ENCODE measurements around the gene SRPK2.
"Not testable (repeated sequence)": the region's sequence is repeated elsewhere in the genome, so short reads cannot be mapped to it uniquely, and the experiment has no call there.

SRPK2 gene

DNA sequence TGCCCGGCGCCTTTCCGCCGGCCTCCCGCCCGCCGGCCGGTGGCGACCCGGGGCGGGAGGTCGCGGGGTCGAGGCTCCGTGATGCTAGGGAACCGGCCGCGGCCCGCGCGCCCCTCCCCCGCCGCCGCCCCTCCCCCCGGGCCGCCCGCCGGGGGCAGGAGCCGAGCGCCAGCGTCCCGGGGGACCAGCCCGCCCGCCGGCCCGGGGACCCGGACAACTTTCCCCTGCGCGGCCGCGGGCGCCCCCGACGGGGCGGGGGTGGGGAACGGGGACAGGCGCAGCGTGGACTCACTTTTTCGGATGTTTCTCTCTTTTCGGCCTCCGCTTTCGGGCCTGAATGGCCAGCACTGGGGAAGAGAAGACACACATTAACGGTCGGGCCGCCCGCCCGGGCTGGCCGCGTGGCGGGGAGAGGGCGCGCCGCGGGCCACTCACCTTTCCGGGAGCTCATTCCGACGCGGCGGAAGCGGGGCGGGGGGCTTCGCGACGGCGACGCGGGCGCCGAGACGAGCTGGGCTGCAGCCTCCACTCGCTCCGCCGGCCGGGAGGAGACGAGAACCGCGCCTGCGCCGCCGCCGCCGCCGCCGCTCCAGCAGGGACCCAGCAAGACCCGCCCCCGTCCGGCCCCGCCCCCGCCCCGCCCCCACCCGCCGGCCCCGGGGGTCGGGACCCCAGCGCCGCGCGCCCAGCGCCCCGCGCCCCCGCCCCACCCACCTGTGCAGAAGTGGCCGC is at the start of gene SRPK2:
Gene SRPK2 (minus strand): TSS at position 566 of the 732 bp plus-strand sequence.
- peak within 1 kb of the TSS; percentile 51 for H3K27ac ChIP-seq (ENCODE audit: low read depth, low read length)

GRCh38 chr7:105438254-105438653 is 49.5 kb upstream of the SRPK2 start:
- Histone ChIP-seq H3K4me1 (ENCODE audit: control insufficient read depth, insufficient read depth, low read length) (no peaks in the 10 kb centered on the region), H3K27me3 (ENCODE audit: control insufficient read depth, insufficient read depth, low read length) (no peaks in the 10 kb centered on the region), H3K27ac (ENCODE audit: low read depth, low read length) (no peak overlapping the region), H3K4me3 (ENCODE audit: low read length) (no peak overlapping the region), H3K36me3 (ENCODE audit: control insufficient read depth, insufficient read depth, low read length) (no peaks in the 10 kb centered on the region), H3K9ac (ENCODE audit: low read length) (no peak overlapping the region)

More for the DNA sequence above, at the start of gene SRPK2:
- Histone ChIP-seq H3K4me3 (ENCODE audit: low read length) (peak within 1 kb of the TSS; percentile 83), H3K4me1 (ENCODE audit: control insufficient read depth, insufficient read depth, low read length) (no peaks in the 10 kb centered on the region), H3K27me3 (ENCODE audit: control insufficient read depth, insufficient read depth, low read length) (no peaks in the 10 kb centered on the region), H3K36me3 (ENCODE audit: control insufficient read depth, insufficient read depth, low read length) (no peaks in the 10 kb centered on the region), H3K9ac (ENCODE audit: low read length) (peak within 1 kb of the TSS; percentile 40)

- not testable (repeated sequence) for H3K4me3 ChIP-seq (ENCODE audit: low read length); H3K27me3 ChIP-seq (ENCODE audit: control insufficient read depth, insufficient read depth, low read length); H3K4me1 ChIP-seq (ENCODE audit: control insufficient read depth, insufficient read depth, low read length); H3K36me3 ChIP-seq (ENCODE audit: control insufficient read depth, insufficient read depth, low read length); H3K9ac ChIP-seq (ENCODE audit: low read length); H3K27ac ChIP-seq (ENCODE audit: low read depth, low read length)
These were observed 48.6 kb upstream of the SRPK2 start for GRCh38 chr7:105437356-105437755.

- no peaks in the 10 kb centered on the region for H3K4me1 ChIP-seq (ENCODE audit: control insufficient read depth, insufficient read depth, low read length)
- no peak overlapping the region for H3K27ac ChIP-seq (ENCODE audit: low read depth, low read length)
- no peak overlapping the region for H3K9ac ChIP-seq (ENCODE audit: low read length)
These were observed 41.3 kb upstream of the SRPK2 start for GRCh38 chr7:105429746-105430612.

GRCh38 chr7:105426606-105427146 is 38.0 kb upstream of the SRPK2 start:
- Histone ChIP-seq H3K27ac (ENCODE audit: low read depth, low read length) (no peak overlapping the region), H3K4me1 (ENCODE audit: control insufficient read depth, insufficient read depth, low read length) (no peaks in the 10 kb centered on the region), H3K36me3 (ENCODE audit: control insufficient read depth, insufficient read depth, low read length) (no peaks in the 10 kb centered on the region), H3K27me3 (ENCODE audit: control insufficient read depth, insufficient read depth, low read length) (no peaks in the 10 kb centered on the region), H3K9ac (ENCODE audit: low read length) (no peak overlapping the region), H3K4me3 (ENCODE audit: low read length) (no peak overlapping the region)

More at GRCh38 chr7:105429746-105430612, 41.3 kb upstream of the SRPK2 start:
- Histone ChIP-seq H3K4me3 (ENCODE audit: low read length) (no peak overlapping the region), H3K27me3 (ENCODE audit: control insufficient read depth, insufficient read depth, low read length) (no peaks in the 10 kb centered on the region), H3K36me3 (ENCODE audit: control insufficient read depth, insufficient read depth, low read length) (no peaks in the 10 kb centered on the region)

DNA sequence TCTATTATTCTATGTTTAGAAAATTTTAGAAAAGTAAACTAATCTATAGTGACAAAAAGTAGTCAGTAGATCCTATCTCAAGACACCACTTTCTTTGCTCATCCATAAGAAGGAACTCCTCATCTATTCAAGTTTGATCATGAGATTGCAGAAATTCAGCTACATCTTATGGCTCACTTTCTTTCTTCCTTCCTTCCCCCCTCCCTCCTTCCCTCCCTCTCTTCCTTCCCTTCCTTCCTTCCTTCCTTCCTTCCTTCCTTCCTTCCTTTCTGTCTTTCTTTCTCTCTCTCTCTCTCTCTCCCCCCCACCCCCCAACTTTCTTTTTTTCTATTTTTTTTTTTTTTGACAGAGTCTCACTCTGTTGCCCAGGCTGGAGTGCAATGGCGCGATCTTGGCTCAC is 35.3 kb upstream of the SRPK2 start:
- Histone ChIP-seq H3K27me3 (ENCODE audit: control insufficient read depth, insufficient read depth, low read length) (no peaks in the 10 kb centered on the region), H3K9ac (ENCODE audit: low read length) (no peak overlapping the region), H3K36me3 (ENCODE audit: control insufficient read depth, insufficient read depth, low read length) (no peaks in the 10 kb centered on the region), H3K27ac (ENCODE audit: low read depth, low read length) (no peak overlapping the region), H3K4me1 (ENCODE audit: control insufficient read depth, insufficient read depth, low read length) (no peaks in the 10 kb centered on the region), H3K4me3 (ENCODE audit: low read length) (no peak overlapping the region)

DNA sequence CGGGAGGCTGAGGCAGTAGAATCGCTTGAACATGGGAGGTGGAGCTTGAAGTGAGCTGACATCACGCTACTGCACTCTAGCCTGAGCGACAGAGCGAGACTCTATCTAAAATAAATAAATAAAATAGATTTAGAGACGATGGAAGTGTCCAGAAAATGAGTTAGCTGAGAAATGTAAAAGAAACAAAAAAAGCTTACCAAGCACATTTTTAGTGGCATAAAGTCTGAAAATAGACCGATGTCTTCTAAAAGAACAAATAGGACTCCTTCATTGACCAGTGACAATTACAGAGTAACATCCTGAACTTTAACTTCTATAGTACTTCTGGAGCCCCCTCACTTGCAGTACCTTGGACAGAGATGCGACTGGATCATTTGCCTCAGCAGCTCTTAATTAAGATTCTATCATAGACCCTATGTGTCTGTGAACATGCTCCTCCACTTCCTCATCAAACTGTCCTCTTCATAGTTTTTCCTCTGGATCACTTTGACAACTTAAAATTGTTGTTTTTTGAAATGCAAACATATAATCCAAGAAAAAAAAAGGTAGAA is 25.2 kb upstream of the SRPK2 start:
- H3K9ac ChIP-seq (ENCODE audit: low read length) = no peak overlapping the region
- no peak overlapping the region for H3K4me3 ChIP-seq (ENCODE audit: low read length)
- H3K4me1 ChIP-seq (ENCODE audit: control insufficient read depth, insufficient read depth, low read length) = no peaks in the 10 kb centered on the region
- H3K27me3 ChIP-seq (ENCODE audit: control insufficient read depth, insufficient read depth, low read length) = no peaks in the 10 kb centered on the region
- no peaks in the 10 kb centered on the region for H3K36me3 ChIP-seq (ENCODE audit: control insufficient read depth, insufficient read depth, low read length)
- no peak overlapping the region for H3K27ac ChIP-seq (ENCODE audit: low read depth, low read length)

GRCh38 chr7:105410774-105411173 is 22.1 kb upstream of the SRPK2 start:
- H3K27me3 ChIP-seq (ENCODE audit: control insufficient read depth, insufficient read depth, low read length); H3K4me1 ChIP-seq (ENCODE audit: control insufficient read depth, insufficient read depth, low read length); H3K4me3 ChIP-seq (ENCODE audit: low read length); H3K36me3 ChIP-seq (ENCODE audit: control insufficient read depth, insufficient read depth, low read length); H3K9ac ChIP-seq (ENCODE audit: low read length); H3K27ac ChIP-seq (ENCODE audit: low read depth, low read length): not testable (repeated sequence)

- H3K4me3 ChIP-seq (ENCODE audit: low read length); H3K4me1 ChIP-seq (ENCODE audit: control insufficient read depth, insufficient read depth, low read length); H3K9ac ChIP-seq (ENCODE audit: low read length); H3K36me3 ChIP-seq (ENCODE audit: control insufficient read depth, insufficient read depth, low read length); H3K27ac ChIP-seq (ENCODE audit: low read depth, low read length); H3K27me3 ChIP-seq (ENCODE audit: control insufficient read depth, insufficient read depth, low read length): not testable (repeated sequence)
These were observed 21.1 kb upstream of the SRPK2 start for GRCh38 chr7:105409775-105410174.

DNA sequence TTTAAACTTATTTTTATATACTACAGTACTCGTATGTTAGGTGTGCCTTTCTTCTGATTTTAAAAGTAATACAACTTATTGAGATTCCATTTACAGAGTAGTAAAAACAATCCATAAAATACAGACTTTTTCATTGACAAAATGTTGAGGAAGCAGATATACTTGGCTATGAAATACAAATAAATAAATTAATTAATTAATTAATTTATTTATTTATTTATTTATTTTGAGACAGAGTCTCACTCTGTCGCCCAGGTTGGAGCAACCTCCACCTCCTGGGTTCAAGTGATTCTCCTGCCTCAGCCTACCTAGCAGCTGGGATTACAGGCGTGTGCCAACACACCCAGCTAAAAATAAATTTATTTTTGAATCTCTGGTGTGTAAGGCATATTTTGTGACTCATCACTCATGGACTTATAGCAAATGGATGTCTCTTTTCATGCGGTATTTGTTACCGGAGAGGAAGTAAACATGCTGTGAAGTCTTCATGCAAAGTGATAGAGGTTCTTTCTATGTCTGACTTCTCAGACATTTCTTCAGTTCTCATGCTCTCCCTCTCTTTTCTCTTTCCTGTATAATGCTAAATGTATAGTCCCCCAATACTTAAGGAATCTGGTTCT is 20.2 kb upstream of the SRPK2 start:
- no peak overlapping the region for H3K9ac ChIP-seq (ENCODE audit: low read length)
- no peak overlapping the region for H3K4me3 ChIP-seq (ENCODE audit: low read length)
- H3K27me3 ChIP-seq (ENCODE audit: control insufficient read depth, insufficient read depth, low read length) = no peaks in the 10 kb centered on the region
- H3K36me3 ChIP-seq (ENCODE audit: control insufficient read depth, insufficient read depth, low read length) = no peaks in the 10 kb centered on the region
- no peak overlapping the region for H3K27ac ChIP-seq (ENCODE audit: low read depth, low read length)
- no peaks in the 10 kb centered on the region for H3K4me1 ChIP-seq (ENCODE audit: control insufficient read depth, insufficient read depth, low read length)

DNA sequence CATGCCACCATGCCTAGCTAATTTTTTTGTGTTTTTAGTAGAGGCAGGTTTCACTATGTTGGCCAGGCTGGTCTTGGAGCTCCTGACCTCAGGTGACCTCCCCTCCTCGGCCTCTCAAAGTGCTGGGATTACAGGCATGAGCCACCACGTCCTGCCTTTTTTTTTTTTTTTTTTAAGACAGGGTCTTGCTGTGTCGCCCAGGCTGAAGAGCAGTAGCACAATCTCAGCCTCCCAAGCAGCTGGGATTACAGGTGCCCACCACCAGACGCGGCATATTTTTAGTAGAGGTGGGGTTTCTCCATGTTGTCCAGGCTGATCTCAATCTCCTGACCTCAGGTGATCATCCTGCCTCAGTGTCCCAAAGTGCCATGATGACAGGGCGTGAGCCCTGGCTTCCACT is 14.4 kb upstream of the SRPK2 start:
- Histone ChIP-seq H3K4me1 (ENCODE audit: control insufficient read depth, insufficient read depth, low read length) (no peaks in the 10 kb centered on the region), H3K36me3 (ENCODE audit: control insufficient read depth, insufficient read depth, low read length) (no peaks in the 10 kb centered on the region), H3K27ac (ENCODE audit: low read depth, low read length) (no peak overlapping the region), H3K27me3 (ENCODE audit: control insufficient read depth, insufficient read depth, low read length) (no peaks in the 10 kb centered on the region), H3K9ac (ENCODE audit: low read length) (no peak overlapping the region), H3K4me3 (ENCODE audit: low read length) (no peak overlapping the region)
